Stimulated activated CD8-positive, alpha-beta memory T cell treated with anti-CD3 and anti-CD28 coated beads, Interleukin-15, amount 100 ng/mL, for 48 hours (primary cell): ENCODE results near the gene CUX1.
"Not testable (repeated sequence)": the region's sequence is repeated elsewhere in the genome, so short reads cannot be mapped to it uniquely, and the experiment has no call there.

Source experiments
- DNase-seq, 2 donors: peaks; one replicate each; pipeline ENCODE4 v3.0.0-alpha.2; 2020; ENCODE audit warnings: low read depth in 2 of 2

CUX1 gene

GRCh38 chr7:101917566-101917965, 100.1 kb downstream of the CUX1 start:
- DNase-seq = no peak

- no peak for DNase-seq
Observed at GRCh38 chr7:101918426-101918825, 101.0 kb downstream of the CUX1 start.

- DNase-seq = no peak
Observed at GRCh38 chr7:101919363-101920115, 102.1 kb downstream of the CUX1 start.

- DNase-seq = no peak
Observed at GRCh38 chr7:101921061-101921460, 103.6 kb downstream of the CUX1 start.

- not testable (repeated sequence) for DNase-seq
Observed at GRCh38 chr7:101921546-101922489, 104.4 kb downstream of the CUX1 start.

- DNase-seq = no peak
Observed at GRCh38 chr7:101922631-101923601, 105.5 kb downstream of the CUX1 start.

GRCh38 chr7:101923602-101923985, 106.2 kb downstream of the CUX1 start:
- no peak for DNase-seq

- DNase-seq = peak; percentile 12 to 22
Observed at GRCh38 chr7:101924171-101924570, 106.7 kb downstream of the CUX1 start.

- DNase-seq = no peak
Observed at GRCh38 chr7:101926265-101926664, 108.8 kb downstream of the CUX1 start.

GRCh38 chr7:101927389-101927788, 110.0 kb downstream of the CUX1 start:
- no peak for DNase-seq

- DNase-seq = no peak
Observed at GRCh38 chr7:101927802-101928201, 110.4 kb downstream of the CUX1 start.

GRCh38 chr7:101929256-101929655, 111.8 kb downstream of the CUX1 start:
- no peak for DNase-seq

- not testable (repeated sequence) for DNase-seq
Observed at GRCh38 chr7:101929911-101930310, 112.5 kb downstream of the CUX1 start.

- no peak for DNase-seq
Observed at GRCh38 chr7:101932083-101932482, 114.7 kb downstream of the CUX1 start.

- DNase-seq = no peak
Observed at GRCh38 chr7:101933028-101933427, 115.6 kb downstream of the CUX1 start.

- DNase-seq = no peak
Observed at GRCh38 chr7:101933688-101934121, 116.3 kb downstream of the CUX1 start.

GRCh38 chr7:101934618-101935017, 117.2 kb downstream of the CUX1 start:
- no peak for DNase-seq

- no peak for DNase-seq
Observed at GRCh38 chr7:101935521-101936141, 118.2 kb downstream of the CUX1 start.

GRCh38 chr7:101936223-101936610, 118.8 kb downstream of the CUX1 start:
- DNase-seq = no peak

GRCh38 chr7:101936611-101937231, 119.3 kb downstream of the CUX1 start:
- no peak for DNase-seq
